Activated CD8-positive, alpha-beta memory T cell treated with anti-CD3 and anti-CD28 coated beads for 24 hours (primary cell): ENCODE results near the gene TMEM18.
A peak's percentile ranks its signal among the peaks of the same experiment; 100 is the strongest.

Source experiments
- DNase-seq: peaks from one replicate; pipeline ENCODE4 v3.0.0-alpha.2; 2020

Gene TMEM18

DNA sequence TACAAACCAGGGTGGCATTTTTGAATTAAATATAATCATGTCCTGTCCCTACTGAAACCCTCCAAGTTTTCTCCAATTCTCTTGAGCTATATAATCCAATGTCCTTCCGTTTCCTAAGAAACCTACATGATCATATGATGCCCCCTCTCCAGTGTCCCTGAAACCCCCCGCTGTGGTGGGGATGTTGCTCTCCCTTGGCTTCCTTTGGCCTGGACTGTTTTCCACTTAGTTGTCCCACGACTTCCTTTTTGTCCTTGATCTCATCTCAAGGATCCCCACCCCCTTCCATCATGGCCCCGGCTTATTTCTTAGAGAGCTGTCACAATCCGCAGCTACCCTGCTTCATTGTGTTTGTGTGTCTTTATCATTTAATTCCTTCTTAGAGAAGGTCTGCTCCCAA is 43.8 kb downstream of the TMEM18 start:
- no peak for DNase-seq

DNA sequence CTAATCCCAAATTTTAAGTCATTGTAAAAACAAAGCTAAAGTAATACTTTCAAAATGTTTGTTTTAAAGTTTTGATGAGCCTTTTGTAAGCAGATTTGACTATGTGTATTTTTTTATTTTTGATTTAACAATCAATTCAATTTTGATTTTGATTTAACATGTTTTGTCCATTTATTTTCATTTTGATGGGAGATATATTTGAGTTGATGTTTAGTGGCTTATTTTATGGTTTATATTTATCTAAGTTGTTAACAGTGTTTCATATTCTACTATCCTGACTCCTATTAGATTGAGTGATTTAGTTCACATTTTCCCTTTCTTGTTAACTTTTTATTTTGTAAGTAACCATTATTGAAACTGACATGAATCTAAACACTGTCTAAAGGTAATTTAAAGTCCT is 44.7 kb downstream of the TMEM18 start:
- DNase-seq: no peak

DNA sequence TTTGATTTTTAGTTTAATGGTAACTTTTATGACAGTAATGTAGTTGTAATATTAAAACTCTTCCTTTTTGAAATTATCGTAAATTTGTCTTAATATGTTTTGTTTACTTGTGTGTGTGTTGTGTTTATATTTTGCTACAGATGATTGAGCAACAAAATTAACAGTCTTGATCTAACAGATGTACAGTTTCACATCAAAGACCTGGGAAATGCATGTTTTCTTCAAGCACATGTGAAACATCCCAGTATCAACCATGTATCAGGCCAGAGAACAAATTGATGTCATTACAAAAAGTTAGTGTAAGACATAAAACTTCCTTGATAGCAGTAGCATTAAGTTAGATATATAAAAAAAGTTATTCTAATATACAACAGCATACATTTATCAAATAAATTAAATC is 45.5 kb downstream of the TMEM18 start:
- DNase-seq: no peak

DNA sequence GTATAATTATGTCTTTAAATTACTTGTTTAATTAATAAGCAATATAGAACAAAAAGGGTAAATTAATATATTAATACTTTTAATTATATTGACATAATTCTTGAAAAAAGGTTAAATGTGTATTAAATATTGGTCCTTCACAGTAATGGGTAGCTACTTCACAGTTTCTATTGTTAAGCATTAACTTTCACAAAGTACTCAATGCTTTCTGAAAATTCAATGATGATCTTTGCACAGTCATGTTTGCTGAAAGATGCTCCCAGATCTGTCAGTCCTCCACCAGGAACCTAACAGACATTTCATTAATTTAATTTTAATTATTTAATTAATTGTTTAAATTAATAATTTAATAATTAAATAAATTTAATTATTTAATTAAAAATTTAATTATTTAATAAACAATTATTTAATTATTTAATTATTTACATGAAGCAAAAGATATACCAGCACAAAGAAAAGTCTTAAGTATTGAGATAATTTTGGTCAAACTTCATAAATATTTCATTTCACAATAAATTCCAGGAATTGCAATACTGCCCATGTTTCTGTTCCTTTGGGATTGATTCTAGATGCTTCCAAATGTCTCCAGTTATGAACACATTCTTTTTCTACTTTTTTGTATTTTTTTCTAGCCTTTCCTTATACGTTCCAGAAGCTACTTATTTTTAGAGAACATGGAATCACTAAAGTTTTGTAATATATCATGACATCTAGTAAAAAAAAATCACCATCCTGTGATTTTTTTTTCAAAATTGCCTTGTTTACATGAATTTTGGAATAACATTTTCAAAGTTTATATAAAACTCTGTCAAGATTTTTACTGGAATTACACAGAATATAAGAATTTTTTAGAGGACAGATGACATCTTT is 46.5 kb downstream of the TMEM18 start:
- DNase-seq: no peak

DNA sequence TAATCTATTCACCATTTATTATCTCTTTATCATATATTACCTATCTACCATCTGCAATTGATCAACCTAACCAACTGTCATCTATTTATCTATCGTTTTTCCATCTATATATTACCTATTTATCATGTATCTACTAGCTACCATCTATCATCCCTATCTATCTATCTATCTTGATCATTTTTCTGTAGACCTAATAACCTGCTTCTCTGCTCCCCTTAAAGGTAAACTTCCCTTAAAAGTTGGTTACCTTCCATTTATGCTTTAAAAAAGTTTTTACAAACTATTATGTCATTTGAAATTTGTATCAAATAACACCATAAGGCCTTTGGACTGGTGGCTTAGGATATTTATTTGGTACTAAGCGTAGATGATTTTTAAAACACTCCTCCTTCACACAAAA is 47.2 kb downstream of the TMEM18 start:
- no peak for DNase-seq

DNA sequence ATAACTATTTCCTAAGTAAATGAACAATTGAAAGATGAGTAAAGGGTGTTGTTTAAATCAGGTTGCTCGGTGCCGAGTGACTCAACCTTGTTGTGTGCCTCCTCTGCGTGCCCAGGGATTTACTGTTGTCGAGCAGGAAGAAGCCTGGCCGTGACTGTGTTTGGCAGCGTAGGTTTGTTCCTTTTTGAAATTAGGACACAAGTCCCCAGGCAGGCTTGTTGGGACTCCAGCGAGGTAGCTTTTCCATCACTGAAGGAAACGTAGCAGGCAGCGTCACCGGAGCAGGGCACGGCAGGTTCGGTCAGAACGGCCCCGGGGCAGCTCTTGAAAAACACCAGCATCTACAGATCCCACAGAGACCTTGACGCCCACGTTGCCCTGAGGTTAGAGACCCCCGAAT is 48.6 kb downstream of the TMEM18 start:
- peak; percentile 42 for DNase-seq

DNA sequence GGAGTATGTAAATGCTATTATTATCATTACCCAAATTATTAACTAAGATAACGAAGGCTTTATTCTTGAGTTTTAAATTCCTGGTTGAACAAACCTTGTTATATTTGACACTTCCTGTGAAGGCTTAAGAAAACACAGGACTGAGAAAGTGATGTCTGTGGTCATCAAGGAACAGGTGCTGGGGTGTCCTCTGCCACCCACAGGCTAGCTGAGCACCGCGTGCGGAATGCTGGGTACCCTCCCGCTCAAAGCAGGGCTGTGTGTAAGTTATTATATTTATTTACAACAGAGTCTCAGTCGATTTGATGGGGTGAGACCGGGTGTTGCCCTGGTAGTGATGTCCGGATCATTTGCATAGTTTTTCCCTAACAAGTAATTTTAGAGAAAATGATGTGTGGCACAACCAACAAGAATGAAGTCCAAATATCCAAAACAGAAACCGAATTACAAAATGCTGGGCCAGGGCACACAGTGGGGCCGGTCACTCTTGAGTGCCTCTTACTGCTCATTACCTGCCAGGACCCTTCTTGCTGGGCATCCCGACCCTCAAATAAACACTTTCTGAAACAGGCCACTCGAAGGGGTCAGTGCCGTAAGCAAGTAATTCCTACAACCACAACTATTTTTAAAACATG is 49.2 kb downstream of the TMEM18 start:
- DNase-seq: no peak

DNA sequence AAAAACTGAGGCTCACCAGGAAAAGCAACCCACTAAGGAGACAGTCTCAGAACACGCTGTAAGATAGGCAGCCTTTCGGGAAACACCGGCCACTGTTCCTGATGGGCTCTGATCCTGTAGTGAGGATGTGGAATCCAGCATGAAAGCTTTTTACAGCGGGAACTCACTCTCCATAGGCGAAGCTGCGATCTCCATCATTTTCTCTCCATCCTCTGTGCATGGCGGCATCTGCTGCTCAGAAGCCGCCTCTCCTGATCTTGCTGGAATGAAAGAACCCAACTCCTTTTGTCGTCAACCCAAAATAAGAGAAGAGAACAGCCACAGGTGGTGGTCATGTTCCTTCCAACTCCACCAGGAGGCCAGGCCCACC is 49.9 kb downstream of the TMEM18 start:
- peak; percentile 24 for DNase-seq

DNA sequence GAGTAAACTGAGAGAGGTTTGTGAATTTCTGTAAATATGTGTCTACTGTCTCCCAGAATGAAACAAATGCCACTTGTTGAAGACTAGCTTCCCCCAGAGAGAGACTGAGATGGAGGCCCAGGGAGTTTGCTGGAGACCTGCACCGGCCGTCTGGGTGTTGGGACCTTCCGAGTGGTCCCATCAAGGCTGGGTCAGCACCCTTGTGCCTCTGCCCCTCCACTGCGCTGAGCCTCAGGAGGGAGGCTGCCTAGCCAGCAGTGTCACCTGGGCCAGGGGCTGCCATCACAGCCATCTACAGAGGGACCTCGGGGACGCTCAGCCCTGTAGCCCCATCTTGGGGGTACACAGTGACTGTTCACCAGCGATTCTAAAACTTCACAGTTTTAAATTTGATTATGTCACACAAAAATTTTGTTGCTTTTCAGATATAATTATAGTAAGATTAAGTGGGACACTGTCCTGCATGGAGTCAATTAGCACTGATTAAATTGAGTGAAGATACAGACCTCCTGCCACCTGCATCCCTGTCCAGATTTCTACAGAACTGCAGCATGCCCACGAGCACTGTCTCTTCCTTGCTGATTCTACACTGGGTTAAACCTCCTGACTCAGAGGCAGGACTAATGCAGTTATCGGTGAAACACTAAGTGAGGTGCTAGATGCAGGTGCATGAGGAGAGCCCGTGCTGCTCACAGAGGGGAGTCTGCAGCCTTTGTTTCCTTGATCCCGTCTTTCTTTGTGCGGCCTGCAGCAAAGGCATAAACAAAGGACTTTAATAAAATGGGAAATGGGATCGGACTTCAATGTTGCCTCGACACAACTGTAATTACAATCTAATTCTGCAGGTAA is 50.5 kb downstream of the TMEM18 start:
- DNase-seq: peak; percentile 24

DNA sequence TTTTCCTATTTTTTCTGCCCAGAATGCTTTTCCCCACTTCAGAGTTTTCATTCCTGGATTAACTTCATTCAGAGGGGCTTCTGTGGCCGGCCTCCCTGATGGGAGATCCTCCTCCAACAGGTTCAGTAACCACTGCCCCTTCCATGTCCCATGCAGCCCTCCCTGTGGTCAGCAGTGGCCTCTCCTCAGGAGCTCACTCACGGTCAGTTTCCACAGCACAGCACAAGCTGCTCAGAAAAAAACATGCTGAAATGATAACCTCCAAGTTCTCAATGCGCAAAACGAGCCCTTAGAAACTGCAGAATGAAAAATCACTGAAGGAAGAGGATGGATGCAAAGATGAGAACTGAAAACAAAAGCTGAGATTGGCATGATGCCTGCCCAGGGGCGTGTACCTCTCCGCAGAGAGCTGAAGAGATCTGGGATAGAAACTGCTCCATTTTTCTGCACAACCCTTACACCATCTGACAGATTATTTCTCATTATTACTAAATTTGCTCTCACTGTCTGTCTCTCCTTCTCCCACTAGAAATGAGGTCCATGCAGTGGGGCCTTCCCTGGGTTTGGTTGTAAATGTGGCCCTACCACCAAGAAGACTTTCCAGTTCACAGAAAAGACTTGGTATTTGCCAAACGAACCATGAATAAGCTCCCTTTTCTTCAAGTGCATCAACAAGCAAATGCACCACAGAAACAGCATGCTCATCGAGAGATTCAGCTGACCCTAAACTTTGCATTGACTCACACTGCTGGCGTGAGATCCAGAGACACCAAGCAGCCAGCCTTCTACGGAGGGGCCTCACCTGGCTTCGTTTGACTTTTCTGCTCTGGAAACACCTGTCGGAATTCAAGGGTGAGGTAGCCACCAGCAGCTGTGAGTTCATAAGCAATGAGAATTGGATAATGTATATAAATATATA is 51.5 kb downstream of the TMEM18 start:
- DNase-seq: no peak

DNA sequence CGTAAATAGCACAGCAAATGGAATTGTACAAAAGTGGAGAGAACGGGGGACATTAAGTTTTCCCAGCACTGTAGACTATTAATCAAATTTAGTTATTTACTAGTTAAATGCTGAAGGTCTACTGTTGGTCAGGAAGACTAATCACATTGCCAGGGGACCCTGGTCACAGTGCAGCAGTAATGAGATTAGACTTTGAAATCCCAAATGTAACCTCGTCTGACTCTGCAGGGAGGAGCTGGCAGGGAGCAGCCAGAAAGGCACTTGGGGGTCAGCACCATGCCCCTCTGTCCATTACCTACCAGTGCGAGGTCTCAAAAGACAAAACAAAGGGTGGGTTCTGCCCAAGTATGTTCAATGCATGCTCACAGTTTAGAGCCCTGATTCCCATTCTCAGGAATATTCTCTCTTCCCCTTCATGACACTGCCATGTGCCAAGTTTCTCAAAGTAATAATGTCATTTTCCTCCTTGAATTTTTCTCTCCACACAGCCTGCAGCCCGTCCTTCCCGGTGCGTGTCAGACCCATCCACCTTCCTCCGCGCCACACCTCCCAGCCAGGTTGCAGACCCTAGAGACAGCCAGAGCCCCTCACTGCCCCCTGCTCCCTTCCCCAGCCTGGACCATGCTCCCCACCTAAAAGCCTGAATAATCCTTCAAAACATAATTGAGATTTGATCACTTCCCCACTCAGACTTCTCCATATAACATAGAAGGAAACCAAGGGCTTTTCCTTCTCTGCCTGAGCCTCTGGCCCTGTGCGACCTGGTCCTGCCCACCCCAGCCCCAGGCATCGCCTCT is 52.5 kb downstream of the TMEM18 start:
- DNase-seq: no peak

DNA sequence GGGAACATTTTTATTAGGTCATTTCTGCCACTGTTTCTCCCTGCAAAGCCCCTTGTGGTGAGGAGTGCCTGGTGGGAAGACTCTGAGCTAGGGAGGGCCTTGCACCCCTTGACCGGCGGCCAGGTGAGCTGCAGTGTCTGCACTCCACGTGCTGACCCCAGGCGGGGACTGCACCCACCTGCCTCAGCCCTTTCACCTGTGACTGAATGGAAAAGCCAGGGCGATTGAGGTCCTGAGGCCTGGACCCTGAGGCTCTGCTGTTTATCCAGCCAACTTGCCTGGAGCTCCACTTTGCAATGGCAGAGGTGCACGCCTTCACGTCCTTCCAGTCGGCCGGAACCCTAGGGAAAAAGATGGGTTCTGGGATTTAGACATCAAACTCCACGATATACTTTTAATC is 53.1 kb downstream of the TMEM18 start:
- DNase-seq: peak; percentile 33

DNA sequence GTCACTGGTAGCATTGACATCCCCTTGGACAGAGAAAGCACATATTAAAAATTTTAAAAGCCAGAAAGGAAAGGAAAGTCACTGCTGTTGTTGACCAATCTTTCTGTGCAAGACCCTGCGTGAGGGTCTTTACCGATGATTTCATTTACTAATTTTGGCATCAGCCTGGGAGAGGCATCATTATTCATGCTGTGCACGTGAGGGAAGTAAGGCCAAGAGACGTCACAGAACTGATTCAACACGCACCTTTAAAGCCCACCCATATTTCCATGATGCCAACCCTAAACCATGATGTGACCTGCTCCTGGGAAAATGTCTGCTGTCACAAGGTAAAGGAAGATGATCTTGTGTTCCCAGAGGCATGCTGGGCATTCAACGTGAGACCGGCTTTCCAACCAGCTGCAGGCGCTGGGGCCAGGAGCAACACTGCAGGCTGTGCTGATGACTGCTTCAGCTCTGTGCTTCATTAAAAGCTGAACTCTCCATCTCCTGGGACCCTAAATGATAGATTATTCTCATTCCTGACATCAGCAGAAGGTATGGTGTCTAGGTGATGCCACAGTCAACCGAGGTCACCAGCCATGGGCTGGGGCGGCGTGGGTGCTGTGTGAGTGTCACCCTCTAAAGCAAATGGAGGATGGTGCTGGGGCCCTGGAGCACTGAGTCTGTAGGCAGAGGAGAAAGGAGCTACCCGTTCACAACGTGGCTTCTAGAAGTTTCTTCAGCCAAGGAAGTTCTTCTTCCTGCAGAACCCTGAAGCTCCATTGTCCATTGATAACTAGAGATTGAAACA is 53.9 kb downstream of the TMEM18 start:
- DNase-seq: no peak

DNA sequence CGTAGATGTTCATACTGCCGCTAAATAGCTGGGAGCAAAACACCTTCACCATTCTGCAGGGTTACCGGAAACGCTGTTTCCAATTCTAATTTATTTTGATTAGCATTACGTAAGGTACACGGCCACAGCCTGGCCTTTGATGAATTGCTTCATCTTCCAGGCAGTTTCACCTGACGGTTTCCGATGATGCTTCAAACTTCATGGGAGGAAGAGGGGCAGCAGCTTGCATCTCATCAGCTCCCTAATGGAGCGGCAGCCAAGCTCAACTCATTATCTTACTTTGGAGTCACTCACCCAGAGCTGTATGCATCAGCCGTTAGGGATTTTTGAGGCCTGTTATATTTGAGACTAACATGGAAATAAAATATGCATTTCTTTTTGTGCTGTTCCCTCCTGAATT is 54.8 kb downstream of the TMEM18 start:
- peak; percentile 19 for DNase-seq

DNA sequence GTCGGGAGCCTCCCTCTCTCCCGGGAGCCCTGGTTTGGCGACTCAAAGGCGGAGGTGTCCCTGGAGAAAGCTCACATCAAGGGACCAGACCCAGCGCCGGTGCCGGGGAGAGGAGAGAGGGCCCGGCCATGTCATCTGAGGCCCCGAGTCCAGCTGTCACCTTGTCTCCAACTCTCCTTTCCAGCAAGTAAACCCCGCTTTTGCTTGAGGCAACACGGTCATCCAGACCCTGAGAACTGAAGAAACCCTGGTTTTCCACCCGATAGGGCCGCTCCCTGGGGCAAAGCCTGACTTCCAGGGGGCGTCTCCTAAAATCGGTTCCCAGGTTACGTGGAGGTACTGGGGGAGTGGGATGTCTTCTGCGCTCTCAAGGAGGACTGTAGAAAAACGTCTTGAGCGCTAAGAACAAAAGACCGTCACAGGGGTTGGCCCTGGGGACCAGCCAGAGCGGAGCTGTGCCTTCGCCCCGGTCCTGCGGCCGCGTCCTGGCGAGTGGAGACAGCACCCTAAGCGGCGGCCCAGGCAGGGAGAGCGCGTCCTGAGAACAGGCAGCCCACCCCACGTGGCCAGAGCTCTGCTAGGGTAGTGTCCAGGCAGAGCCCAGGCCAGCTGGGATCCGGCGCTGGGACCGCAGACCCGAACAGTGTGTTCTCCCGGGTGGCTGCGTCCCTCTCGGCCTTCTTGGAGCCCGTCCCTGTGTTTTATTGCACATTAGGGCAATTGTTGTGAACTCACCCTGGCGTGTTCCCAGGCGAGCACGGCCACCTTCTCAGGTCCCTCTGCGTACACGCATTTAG is 55.7 kb downstream of the TMEM18 start:
- peak; percentile 49 for DNase-seq

DNA sequence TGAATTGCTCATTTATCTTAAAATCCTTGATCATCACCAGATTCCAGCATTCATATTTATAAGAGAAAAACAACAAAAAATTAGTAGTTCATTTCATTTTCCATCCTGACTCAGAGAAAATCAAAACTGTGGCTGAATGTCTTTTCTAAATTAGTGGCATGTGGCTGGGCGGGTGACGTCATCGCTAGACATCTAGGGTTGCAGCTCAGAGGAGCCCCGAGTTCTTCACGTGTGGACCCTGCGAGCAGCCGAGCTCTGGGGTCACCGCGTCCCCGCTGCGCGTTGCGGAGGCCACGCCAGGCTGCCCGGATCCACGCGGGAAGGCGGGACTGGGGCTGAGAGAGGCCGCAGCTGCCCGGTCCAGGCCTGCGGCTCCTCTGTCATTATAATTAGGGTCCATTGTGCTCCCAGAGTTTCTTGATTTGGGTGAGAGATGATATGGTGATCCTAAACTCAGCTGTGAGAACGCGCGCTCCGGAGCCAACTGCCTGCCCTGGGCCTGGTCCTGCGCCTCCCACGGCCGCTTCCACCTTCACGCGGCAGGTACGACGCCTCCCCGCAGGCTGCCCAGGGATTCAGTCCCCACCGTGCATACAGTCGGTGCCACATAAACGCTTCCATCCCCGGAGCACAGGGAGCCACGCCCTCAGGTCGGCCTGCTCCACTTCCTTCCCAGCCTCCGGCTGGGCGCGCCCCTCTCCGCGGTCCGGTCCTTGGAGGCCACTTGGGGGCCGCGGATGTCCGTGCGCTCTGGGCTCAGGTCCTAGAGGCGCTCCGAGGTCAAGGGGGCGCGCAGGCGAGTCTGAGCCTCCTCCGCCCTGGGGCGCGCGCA is 56.5 kb downstream of the TMEM18 start:
- DNase-seq: peak; percentile 21

DNA sequence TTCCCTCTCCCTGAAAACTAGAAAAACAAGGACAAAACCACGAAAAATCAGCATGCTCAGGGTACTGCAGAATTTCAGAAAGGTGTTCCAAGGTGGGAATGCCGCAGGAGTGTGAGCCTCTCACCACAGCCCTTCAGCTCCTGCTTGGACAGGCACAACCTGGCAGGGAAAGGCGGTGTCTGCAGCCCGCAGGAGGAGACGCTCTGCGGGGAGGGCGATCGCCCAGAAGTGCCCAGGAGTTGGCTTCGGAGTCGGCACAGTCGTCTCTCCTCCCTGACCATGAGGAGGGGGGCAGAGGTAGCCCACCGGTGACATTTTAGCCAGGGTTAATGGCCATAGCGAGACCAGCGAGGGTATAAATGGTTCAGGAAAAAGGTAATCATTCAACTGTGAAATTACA is 57.2 kb downstream of the TMEM18 start:
- peak; percentile 26 for DNase-seq

DNA sequence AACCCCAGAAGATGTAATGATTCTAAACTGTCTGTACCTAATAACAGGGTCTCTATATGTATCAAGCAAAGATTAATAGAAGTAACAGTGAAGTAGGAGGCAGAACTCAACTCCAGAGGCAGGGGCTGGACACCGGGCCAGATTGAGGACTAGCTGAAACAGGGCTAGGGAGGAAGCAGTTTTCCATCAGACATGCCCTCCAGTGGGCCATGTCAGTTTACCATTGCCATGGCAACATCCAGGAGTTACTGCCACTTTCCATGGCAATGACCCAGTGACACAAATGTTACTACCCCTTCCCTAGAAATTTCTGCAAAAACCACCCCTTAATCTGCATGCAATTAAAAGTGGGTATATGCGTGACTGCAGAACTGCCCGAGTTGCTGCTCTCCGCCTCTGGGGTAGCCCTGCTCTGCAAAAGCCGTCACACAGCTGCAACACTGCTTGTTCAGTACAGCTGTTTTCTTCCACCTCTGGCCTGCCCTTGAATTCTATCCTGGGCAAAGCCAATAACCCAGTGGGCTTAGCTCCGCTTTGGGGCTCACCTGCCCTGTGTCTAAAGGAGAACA is 58.7 kb downstream of the TMEM18 start:
- DNase-seq: peak; percentile 13

DNA sequence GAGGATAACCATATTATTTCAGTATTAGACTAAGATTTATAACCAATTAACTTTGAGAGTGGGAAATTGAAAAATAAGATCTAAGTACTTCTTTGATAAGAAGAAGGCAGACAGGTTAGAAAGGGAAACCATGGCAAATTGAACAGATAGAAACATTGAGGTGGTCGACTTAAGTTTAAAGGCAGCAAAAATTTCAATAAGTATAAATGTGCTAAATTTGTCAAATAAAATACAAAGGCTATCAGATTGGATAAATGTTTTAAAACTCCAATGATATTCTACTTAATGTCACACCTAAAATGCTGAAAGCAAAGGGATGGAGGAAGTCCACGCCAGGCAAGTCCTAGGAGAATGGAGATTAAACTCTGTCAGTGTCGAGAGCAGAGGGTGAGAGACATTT is 59.2 kb downstream of the TMEM18 start:
- DNase-seq: no peak
